CD4-positive, alpha-beta T cell (primary cell): ENCODE measurements around the gene RAB35. TPM values are rescaled to one million over a fixed set of nuclear protein-coding genes. Genes with fewer than 3 reads are reported as not detected.

Source experiments
- ATAC-seq: fragments of 200-7000 bp; cut with Tn5 transposase; one replicate; pipeline ENCODE4 v1.10.0; 2022; ENCODE audit warnings: mild to moderate bottlenecking; ENCODE audit not compliant: poor library complexity
- CTCF ChIA-PET: fragments of 350-600 bp; sonication (Branson Sonifier 250); formaldehyde crosslinking; loops from one replicate; lab custom pipeline; 2021; ENCODE audit warnings: antibody characterized with exemption, inconsistent platforms; lab: Charles Lee
- POLR2A ChIA-PET: fragments of 350-600 bp; sonication (Branson Sonifier 250); formaldehyde crosslinking; loops from one replicate; lab custom pipeline; 2021; ENCODE audit warnings: antibody characterized with exemption, inconsistent platforms; lab: Charles Lee
- DNase-seq, 14 experiments: peaks; one replicate each; pipeline ENCODE4 v3.0.0-alpha.2; 2013 to 2020; ENCODE audit warnings: mixed read lengths in 2 of 14
- H3K27ac ChIP-seq, 2 donors: one replicate each; pipeline versions ENCODE4 v1.5.1 to v1.7.0; 2013; ENCODE audit warnings: low read length in 2 of 2, low read depth in 1 of 2, mild to moderate bottlenecking in 1 of 2
- H3K27me3 ChIP-seq, 2 experiments: 1 replicate in 1 of 2; 2 replicates in 1 of 2; pipeline versions ENCODE4 v1.6.1 to v1.7.0; 2013; ENCODE audit warnings: low read length in 2 of 2, control low read depth in 1 of 2, mild to moderate bottlenecking in 1 of 2, moderate library complexity in 1 of 2; ENCODE audit not compliant: insufficient read depth in 2 of 2, control insufficient read depth in 1 of 2
- H3K36me3 ChIP-seq: one replicate; pipeline ENCODE4 v1.6.1; 2013; ENCODE audit warnings: low read length, control low read depth; ENCODE audit not compliant: insufficient read depth
- H3K4me1 ChIP-seq: one replicate; pipeline ENCODE4 v1.6.1; 2013; ENCODE audit warnings: low read length, control low read depth; ENCODE audit not compliant: insufficient read depth
- H3K4me3 ChIP-seq: one replicate; pipeline ENCODE4 v1.5.1; 2013; ENCODE audit warnings: mild to moderate bottlenecking, low read length, moderate library complexity
- H3K9me3 ChIP-seq, 2 experiments: 1 replicate in 1 of 2; 2 replicates in 1 of 2; pipeline versions ENCODE4 v1.6.1 to v1.7.0; 2013; ENCODE audit warnings: low read length in 2 of 2, mild to moderate bottlenecking in 2 of 2, control low read depth in 1 of 2, moderate library complexity in 1 of 2; ENCODE audit not compliant: control insufficient read depth in 1 of 2, insufficient read depth in 1 of 2
- H3K27ac Mint-ChIP-seq: one replicate; pipeline ENCODE4 v1.8.0; 2020; ENCODE audit warnings: mixed read lengths
- H3K27me3 Mint-ChIP-seq: one replicate; pipeline ENCODE4 v1.8.0; 2021; ENCODE audit warnings: mixed read lengths
- H3K36me3 Mint-ChIP-seq: one replicate; pipeline ENCODE4 v1.8.0; 2021; ENCODE audit warnings: low read depth, mixed read lengths
- H3K4me1 Mint-ChIP-seq: one replicate; pipeline ENCODE4 v1.8.0; 2021; ENCODE audit warnings: low read depth, mixed read lengths
- H3K4me3 Mint-ChIP-seq: one replicate; pipeline ENCODE4 v1.8.0; 2020; ENCODE audit warnings: mild to moderate bottlenecking, mixed read lengths
- H3K9me3 Mint-ChIP-seq: one replicate; pipeline ENCODE4 v1.8.0; 2020; ENCODE audit warnings: mixed read lengths
- intact Hi-C, 2 experiments: fragments of 100-400 bp; cut with DNase I in 1 of 2; cut with micrococcal nuclease in 1 of 2; formaldehyde crosslinking; loops; one replicate each; pipeline versions ENCODE4 v1.15.1 to v1.9.0; 2023 to 2025; cut with DNase I, micrococcal nuclease
- total RNA-seq, 174 experiments: library from RNA in 2 of 174; stranded (reverse) in 2 of 174; gene quantifications; one replicate each; pipeline ENCODE4 v1.2.3 and lab custom pipeline; 2021 to 2026
- TF ChIP-seq, protein P1 (sequence below): fragments of 200-600 bp; IDR thresholded peaks from one replicate; pipeline ENCODE4 v1.8.0; 2022; ENCODE audit warnings: antibody characterized with exemption, mild to moderate bottlenecking

RAB35 gene
- total RNA-seq, 2 experiments from 2014 or later: 49.7 to 53.8 TPM

DNA sequence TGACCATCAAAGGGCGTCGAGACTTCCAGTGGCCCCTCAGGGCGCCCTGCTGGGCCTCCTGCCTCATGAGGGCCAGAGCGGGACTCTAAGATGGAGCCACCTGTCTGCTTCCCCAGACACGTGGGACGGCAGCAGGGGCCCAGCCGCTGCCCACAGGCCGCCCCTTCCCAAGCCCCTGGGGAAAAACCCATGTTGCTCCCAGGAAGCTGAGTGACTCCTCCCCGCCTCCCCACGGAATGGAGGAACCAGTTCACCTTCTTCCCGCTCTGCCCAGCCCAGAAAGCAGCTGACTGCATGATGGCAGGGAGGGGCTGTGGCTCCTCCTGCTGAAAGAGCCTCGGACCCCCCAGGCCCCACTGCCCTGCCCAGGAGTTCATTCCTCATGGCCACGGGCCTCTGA, 14.9 kb downstream of the RAB35 start:
- Mint-ChIP-seq H3K9me3 (no peaks in the 10 kb centered on the region), H3K4me3 (peak overlapping the region; percentile 1), H3K36me3 (peaks cover 88% of the 10 kb centered on the region), H3K27ac (peak overlapping the region; percentile 72), H3K4me1 (peaks cover 18% of the 10 kb centered on the region), H3K27me3 (no peaks in the 10 kb centered on the region)
- ChIA-PET CTCF (interaction anchor here (1.6 kb wide), 1 partner anchor 14 kb away, joined by 6 read pairs; no protein-coding TSS in a partner anchor), POLR2A (interaction anchor here (1.8 to 1.9 kb wide), 2 partner anchors 15 to 190 kb away, joined by 4 to 5 read pairs; partner anchors contain the start of gene RNU4-2)
- peaks cover 95% of the 10 kb centered on the region for H3K36me3 ChIP-seq
- no peak overlapping the region for H3K4me3 ChIP-seq
- H3K4me1 ChIP-seq: peaks cover 38% of the 10 kb centered on the region
- ATAC-seq (no peak), DNase-seq (no peak)
- intact Hi-C loops: no loop called here
- TF ChIP-seq, protein P1, sequence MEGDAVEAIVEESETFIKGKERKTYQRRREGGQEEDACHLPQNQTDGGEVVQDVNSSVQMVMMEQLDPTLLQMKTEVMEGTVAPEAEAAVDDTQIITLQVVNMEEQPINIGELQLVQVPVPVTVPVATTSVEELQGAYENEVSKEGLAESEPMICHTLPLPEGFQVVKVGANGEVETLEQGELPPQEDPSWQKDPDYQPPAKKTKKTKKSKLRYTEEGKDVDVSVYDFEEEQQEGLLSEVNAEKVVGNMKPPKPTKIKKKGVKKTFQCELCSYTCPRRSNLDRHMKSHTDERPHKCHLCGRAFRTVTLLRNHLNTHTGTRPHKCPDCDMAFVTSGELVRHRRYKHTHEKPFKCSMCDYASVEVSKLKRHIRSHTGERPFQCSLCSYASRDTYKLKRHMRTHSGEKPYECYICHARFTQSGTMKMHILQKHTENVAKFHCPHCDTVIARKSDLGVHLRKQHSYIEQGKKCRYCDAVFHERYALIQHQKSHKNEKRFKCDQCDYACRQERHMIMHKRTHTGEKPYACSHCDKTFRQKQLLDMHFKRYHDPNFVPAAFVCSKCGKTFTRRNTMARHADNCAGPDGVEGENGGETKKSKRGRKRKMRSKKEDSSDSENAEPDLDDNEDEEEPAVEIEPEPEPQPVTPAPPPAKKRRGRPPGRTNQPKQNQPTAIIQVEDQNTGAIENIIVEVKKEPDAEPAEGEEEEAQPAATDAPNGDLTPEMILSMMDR: no peak
- no peaks in the 10 kb centered on the region for H3K27me3 ChIP-seq
- peak overlapping the region; percentile 19 to 30 for H3K27ac ChIP-seq
- no peaks in the 10 kb centered on the region for H3K9me3 ChIP-seq

GRCh38 chr12:120101182-120101581, 15.4 kb downstream of the RAB35 start:
- peaks cover 15% of the 10 kb centered on the region for H3K4me1 Mint-ChIP-seq
- H3K27me3 ChIP-seq: no peaks in the 10 kb centered on the region
- no peak overlapping the region for H3K4me3 ChIP-seq
- POLR2A ChIA-PET: interaction anchor here (0.6 to 1.8 kb wide), 2 partner anchors 100 to 190 kb away, joined by 4 read pairs; partner anchors contain the start of gene RNU4-2
- DNase-seq (peak in 1 of 14 experiments; percentile 29), ATAC-seq (no peak)
- CTCF ChIA-PET: interaction anchor here (1.6 kb wide), 1 partner anchor 14 kb away, joined by 6 read pairs; no protein-coding TSS in a partner anchor
- no peaks in the 10 kb centered on the region for H3K27me3 Mint-ChIP-seq
- intact Hi-C loops: no loop called here
- peaks cover 88% of the 10 kb centered on the region for H3K36me3 Mint-ChIP-seq
- H3K4me3 Mint-ChIP-seq: peak overlapping the region; percentile 1
- no peaks in the 10 kb centered on the region for H3K9me3 ChIP-seq
- H3K9me3 Mint-ChIP-seq: no peaks in the 10 kb centered on the region
- peak overlapping the region; percentile 72 for H3K27ac Mint-ChIP-seq
- H3K4me1 ChIP-seq: peaks cover 38% of the 10 kb centered on the region
- TF ChIP-seq, protein P1: no peak
- peak overlapping the region in 1 of 2 donors; percentile 30 for H3K27ac ChIP-seq
- peaks cover 95% of the 10 kb centered on the region for H3K36me3 ChIP-seq

GRCh38 chr12:120100630-120101029, 15.9 kb downstream of the RAB35 start:
- Histone ChIP-seq H3K27me3 (no peaks in the 10 kb centered on the region), H3K9me3 (no peaks in the 10 kb centered on the region), H3K4me1 (peaks cover 38% of the 10 kb centered on the region), H3K27ac (no peak overlapping the region), H3K36me3 (peaks cover 96% of the 10 kb centered on the region), H3K4me3 (no peak overlapping the region)
- ChIA-PET POLR2A (interaction anchor here (0.6 to 1.8 kb wide), 3 partner anchors 17 to 191 kb away, joined by 4 read pairs; partner anchors contain the start of gene RNU4-2), CTCF (interaction anchor here (1.6 kb wide), 1 partner anchor 13 kb away, joined by 6 read pairs; no protein-coding TSS in a partner anchor)
- ATAC-seq: no peak
- Mint-ChIP-seq H3K27ac (peak overlapping the region; percentile 20), H3K27me3 (no peaks in the 10 kb centered on the region), H3K36me3 (peaks cover 83% of the 10 kb centered on the region), H3K4me1 (peaks cover 11% of the 10 kb centered on the region), H3K4me3 (no peak overlapping the region), H3K9me3 (no peaks in the 10 kb centered on the region)
- DNase-seq: no peak
- TF ChIP-seq, protein P1: no peak
- intact Hi-C loops: no loop called here
